ENCODE results near the gene GUCA1A.
"Not testable (repeated sequence)": the region's sequence is repeated elsewhere in the genome, so short reads cannot be mapped to it uniquely, and the experiment has no call there.

Gene GUCA1A

GRCh38 chr6:42204768-42205282, 31.7 kb downstream of the GUCA1A start:
- Mint-ChIP-seq H3K36me3 (ENCODE audit: insufficient read depth) (peaks cover 39% of the 10 kb centered on the region), H3K27me3 (no peaks in the 10 kb centered on the region)

GRCh38 chr6:42207559-42207958, 34.4 kb downstream of the GUCA1A start:
- not testable (repeated sequence) for H3K4me3 Mint-ChIP-seq; H3K4me1 Mint-ChIP-seq; H3K9me3 Mint-ChIP-seq; H3K27me3 Mint-ChIP-seq; ATAC-seq (replicated peaks; ENCODE audit: extremely low read depth, poor library complexity, severe bottlenecking); H3K27ac Mint-ChIP-seq (ENCODE audit: low read depth); DNase-seq (ENCODE audit: low spot score in 2 of 2)
- peaks cover 60% of the 10 kb centered on the region for H3K36me3 Mint-ChIP-seq (ENCODE audit: insufficient read depth)

More at GRCh38 chr6:42204768-42205282, 31.7 kb downstream of the GUCA1A start:
- Mint-ChIP-seq H3K27ac (ENCODE audit: low read depth) (no peak overlapping the region), H3K4me3 (no peak overlapping the region), H3K9me3 (peaks cover 5% of the 10 kb centered on the region), H3K4me1 (no peaks in the 10 kb centered on the region)
- DNase-seq (ENCODE audit: low spot score in 2 of 2) (no peak), ATAC-seq (replicated peaks; ENCODE audit: extremely low read depth, poor library complexity, severe bottlenecking) (no peak)

GRCh38 chr6:42210551-42210950, 37.4 kb downstream of the GUCA1A start:
- Mint-ChIP-seq H3K4me3 (no peak overlapping the region), H3K27ac (ENCODE audit: low read depth) (no peak overlapping the region), H3K9me3 (no peaks in the 10 kb centered on the region), H3K27me3 (no peaks in the 10 kb centered on the region), H3K4me1 (peaks cover 6% of the 10 kb centered on the region), H3K36me3 (ENCODE audit: insufficient read depth) (peaks cover 71% of the 10 kb centered on the region)
- DNase-seq (ENCODE audit: low spot score in 2 of 2) = no peak
- ATAC-seq (replicated peaks; ENCODE audit: extremely low read depth, poor library complexity, severe bottlenecking) = no peak

- Mint-ChIP-seq H3K36me3 (ENCODE audit: insufficient read depth) (peaks cover 63% of the 10 kb centered on the region), H3K4me3 (no peak overlapping the region), H3K4me1 (peaks cover 10% of the 10 kb centered on the region), H3K9me3 (no peaks in the 10 kb centered on the region), H3K27ac (ENCODE audit: low read depth) (no peak overlapping the region), H3K27me3 (no peaks in the 10 kb centered on the region)
- DNase-seq (ENCODE audit: low spot score in 2 of 2) (no peak), ATAC-seq (replicated peaks; ENCODE audit: extremely low read depth, poor library complexity, severe bottlenecking) (no peak)
Measured at GRCh38 chr6:42211726-42212125, 38.6 kb downstream of the GUCA1A start.

GRCh38 chr6:42212442-42212841, 39.3 kb downstream of the GUCA1A start:
- Mint-ChIP-seq H3K27me3 (no peaks in the 10 kb centered on the region), H3K27ac (ENCODE audit: low read depth) (no peak overlapping the region), H3K4me1 (peaks cover 11% of the 10 kb centered on the region), H3K36me3 (ENCODE audit: insufficient read depth) (peaks cover 60% of the 10 kb centered on the region), H3K4me3 (no peak overlapping the region), H3K9me3 (no peaks in the 10 kb centered on the region)
- DNase-seq (ENCODE audit: low spot score in 2 of 2) (no peak), ATAC-seq (replicated peaks; ENCODE audit: extremely low read depth, poor library complexity, severe bottlenecking) (no peak)

- Mint-ChIP-seq H3K4me3 (peak overlapping the region; percentile 98), H3K27ac (ENCODE audit: low read depth) (peak overlapping the region; percentile 41), H3K36me3 (ENCODE audit: insufficient read depth) (peaks cover 30% of the 10 kb centered on the region), H3K4me1 (peaks cover 16% of the 10 kb centered on the region)
- not testable (repeated sequence) for ATAC-seq (replicated peaks; ENCODE audit: extremely low read depth, poor library complexity, severe bottlenecking); H3K9me3 Mint-ChIP-seq; H3K27me3 Mint-ChIP-seq; DNase-seq (ENCODE audit: low spot score in 2 of 2)
Measured at GRCh38 chr6:42216495-42216894, 43.3 kb downstream of the GUCA1A start.

GRCh38 chr6:42217157-42217518, 44.0 kb downstream of the GUCA1A start:
- H3K9me3 Mint-ChIP-seq = no peaks in the 10 kb centered on the region
- H3K36me3 Mint-ChIP-seq (ENCODE audit: insufficient read depth) = peaks cover 26% of the 10 kb centered on the region
- peaks cover 16% of the 10 kb centered on the region for H3K4me1 Mint-ChIP-seq
- peak overlapping the region; percentile 98 for H3K4me3 Mint-ChIP-seq
- ATAC-seq (replicated peaks; ENCODE audit: extremely low read depth, poor library complexity, severe bottlenecking) = no peak
- H3K27ac Mint-ChIP-seq (ENCODE audit: low read depth) = peak overlapping the region; percentile 99
- H3K27me3 Mint-ChIP-seq = no peaks in the 10 kb centered on the region
- DNase-seq (ENCODE audit: low spot score in 2 of 2) = no peak

- Mint-ChIP-seq H3K4me1 (peaks cover 16% of the 10 kb centered on the region), H3K36me3 (ENCODE audit: insufficient read depth) (peaks cover 21% of the 10 kb centered on the region), H3K27ac (ENCODE audit: low read depth) (peak within 1 kb of the TSS; percentile 99), H3K9me3 (no peaks in the 10 kb centered on the region), H3K4me3 (peak within 1 kb of the TSS; percentile 98), H3K27me3 (no peaks in the 10 kb centered on the region)
- ATAC-seq (replicated peaks; ENCODE audit: extremely low read depth, poor library complexity, severe bottlenecking) = peak; percentile 100
- peak; percentile 82 to 85 for DNase-seq (ENCODE audit: low spot score in 2 of 2)
Measured at GRCh38 chr6:42217519-42218367, 44.6 kb downstream of the GUCA1A start, which contains the start of gene MRPS10. Gene MRPS10, minus strand, starts transcription at chr6:42217861. Its CDS starts 12 bp downstream, at chr6:42217849.

- Mint-ChIP-seq H3K36me3 (ENCODE audit: insufficient read depth) (peaks cover 5% of the 10 kb centered on the region), H3K9me3 (no peaks in the 10 kb centered on the region), H3K27ac (ENCODE audit: low read depth) (no peak overlapping the region), H3K4me1 (peaks cover 10% of the 10 kb centered on the region), H3K4me3 (no peak overlapping the region), H3K27me3 (no peaks in the 10 kb centered on the region)
- no peak for ATAC-seq (replicated peaks; ENCODE audit: extremely low read depth, poor library complexity, severe bottlenecking)
- no peak for DNase-seq (ENCODE audit: low spot score in 2 of 2)
Measured at GRCh38 chr6:42220807-42221206, 47.6 kb downstream of the GUCA1A start.

- Mint-ChIP-seq H3K4me3 (no peak overlapping the region), H3K36me3 (ENCODE audit: insufficient read depth) (peaks cover 7% of the 10 kb centered on the region), H3K27me3 (no peaks in the 10 kb centered on the region), H3K27ac (ENCODE audit: low read depth) (no peak overlapping the region), H3K9me3 (no peaks in the 10 kb centered on the region), H3K4me1 (peaks cover 6% of the 10 kb centered on the region)
- ATAC-seq (replicated peaks; ENCODE audit: extremely low read depth, poor library complexity, severe bottlenecking) (no peak), DNase-seq (ENCODE audit: low spot score in 2 of 2) (no peak)
Measured at GRCh38 chr6:42221546-42221945, 48.4 kb downstream of the GUCA1A start.

- Mint-ChIP-seq H3K36me3 (ENCODE audit: insufficient read depth) (peaks cover 14% of the 10 kb centered on the region), H3K27ac (ENCODE audit: low read depth) (no peak overlapping the region), H3K4me1 (peaks cover 4% of the 10 kb centered on the region), H3K27me3 (no peaks in the 10 kb centered on the region), H3K4me3 (no peak overlapping the region), H3K9me3 (no peaks in the 10 kb centered on the region)
- DNase-seq (ENCODE audit: low spot score in 2 of 2) (no peak), ATAC-seq (replicated peaks; ENCODE audit: extremely low read depth, poor library complexity, severe bottlenecking) (no peak)
Measured at GRCh38 chr6:42222448-42222847, 49.3 kb downstream of the GUCA1A start.

- H3K27me3 Mint-ChIP-seq = no peaks in the 10 kb centered on the region
- H3K27ac Mint-ChIP-seq (ENCODE audit: low read depth) = no peak overlapping the region
- H3K36me3 Mint-ChIP-seq (ENCODE audit: insufficient read depth) = peaks cover 24% of the 10 kb centered on the region
- H3K9me3 Mint-ChIP-seq = no peaks in the 10 kb centered on the region
- no peak for ATAC-seq (replicated peaks; ENCODE audit: extremely low read depth, poor library complexity, severe bottlenecking)
- H3K4me3 Mint-ChIP-seq = no peak overlapping the region
- H3K4me1 Mint-ChIP-seq = no peaks in the 10 kb centered on the region
- DNase-seq (ENCODE audit: low spot score in 2 of 2) = no peak
Measured at GRCh38 chr6:42224222-42225028, 51.3 kb downstream of the GUCA1A start.
